RWPE2 (cell line): ENCODE results near the gene EYA2.

Experiments used
- ATAC-seq: fragments of 200-7000 bp; cut with Tn5 transposase; 3 replicates; pipeline ENCODE4 v1.9.1; 2021; ENCODE audit warnings: low read depth
- DNase-seq: peaks from one replicate; pipeline ENCODE4 v3.0.0-alpha.2; 2020; ENCODE audit warnings: low spot score
- H3K27ac ChIP-seq: fragments of 450-650 bp; 2 replicates; pipeline ENCODE4 v1.5.1; 2017; ENCODE audit warnings: mild to moderate bottlenecking; ENCODE audit not compliant: poor library complexity, severe bottlenecking
- H3K27me3 ChIP-seq: fragments of 250-450 bp; sonication (Bioruptor Pico); 2 replicates; pipeline ENCODE4 v1.5.1; 2021; ENCODE audit warnings: mild to moderate bottlenecking, moderate library complexity; ENCODE audit not compliant: insufficient read depth, poor library complexity, severe bottlenecking
- H3K36me3 ChIP-seq: fragments of 250-450 bp; sonication (Bioruptor Pico); 2 replicates; pipeline ENCODE4 v1.5.1; 2020; ENCODE audit warnings: low read depth, mild to moderate bottlenecking, moderate library complexity
- H3K4me1 ChIP-seq: fragments of 250-450 bp; sonication (Bioruptor Pico); 2 replicates; pipeline ENCODE4 v1.5.1; 2021; ENCODE audit warnings: mild to moderate bottlenecking, moderate library complexity; ENCODE audit not compliant: insufficient read depth, poor library complexity, severe bottlenecking
- H3K4me3 ChIP-seq: fragments of 250-450 bp; sonication (Bioruptor Pico); 2 replicates; pipeline ENCODE4 v1.5.1; 2021; ENCODE audit warnings: mild to moderate bottlenecking, moderate library complexity; ENCODE audit not compliant: severe bottlenecking
- H3K9me3 ChIP-seq: fragments of 250-450 bp; sonication (Bioruptor Pico); 2 replicates; pipeline ENCODE4 v1.5.1; 2021; ENCODE audit warnings: mild to moderate bottlenecking, moderate library complexity; ENCODE audit not compliant: severe bottlenecking
- TF ChIP-seq, protein P1 (sequence below): fragments of 450-650 bp; IDR thresholded peaks from one replicate; pipeline ENCODE4 v1.5.1; 2017; ENCODE audit warnings: mild to moderate bottlenecking, moderate library complexity; ENCODE audit not compliant: poor library complexity, severe bottlenecking

The EYA2 gene

DNA sequence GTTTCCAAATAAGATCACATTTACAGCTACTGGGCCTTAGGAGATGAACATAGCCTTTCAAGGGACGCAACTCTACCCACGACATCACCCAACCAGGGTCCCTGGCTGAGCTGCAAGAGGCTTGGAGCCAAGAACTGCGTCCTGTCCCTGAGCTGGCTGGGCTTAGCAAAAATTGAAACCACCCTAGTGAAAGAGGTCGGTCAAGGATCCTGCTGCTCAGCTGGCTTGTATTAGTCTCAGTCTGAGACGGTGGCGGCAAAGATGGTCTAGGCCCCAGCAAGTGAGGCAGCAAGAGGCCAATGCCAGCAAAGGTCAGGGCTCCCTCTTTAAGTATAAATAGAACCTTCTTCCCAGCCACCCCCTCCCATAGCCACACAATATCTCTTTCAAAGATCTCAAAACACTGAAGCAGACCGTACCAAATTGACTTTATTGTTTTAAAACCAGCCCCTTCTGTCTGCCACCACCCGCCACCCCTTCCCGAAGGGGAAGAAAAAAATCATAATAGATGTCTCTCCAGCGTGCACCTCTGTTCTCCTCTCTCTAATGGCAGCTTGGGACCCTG is 140.5 kb downstream of the EYA2 start:
- Histone ChIP-seq H3K27ac (no peak overlapping the region), H3K9me3 (no peaks in the 10 kb centered on the region), H3K4me1 (no peaks in the 10 kb centered on the region), H3K4me3 (no peak overlapping the region), H3K36me3 (no peaks in the 10 kb centered on the region), H3K27me3 (no peaks in the 10 kb centered on the region)
- DNase-seq (no peak), ATAC-seq (no peak)
- TF ChIP-seq, protein P1, sequence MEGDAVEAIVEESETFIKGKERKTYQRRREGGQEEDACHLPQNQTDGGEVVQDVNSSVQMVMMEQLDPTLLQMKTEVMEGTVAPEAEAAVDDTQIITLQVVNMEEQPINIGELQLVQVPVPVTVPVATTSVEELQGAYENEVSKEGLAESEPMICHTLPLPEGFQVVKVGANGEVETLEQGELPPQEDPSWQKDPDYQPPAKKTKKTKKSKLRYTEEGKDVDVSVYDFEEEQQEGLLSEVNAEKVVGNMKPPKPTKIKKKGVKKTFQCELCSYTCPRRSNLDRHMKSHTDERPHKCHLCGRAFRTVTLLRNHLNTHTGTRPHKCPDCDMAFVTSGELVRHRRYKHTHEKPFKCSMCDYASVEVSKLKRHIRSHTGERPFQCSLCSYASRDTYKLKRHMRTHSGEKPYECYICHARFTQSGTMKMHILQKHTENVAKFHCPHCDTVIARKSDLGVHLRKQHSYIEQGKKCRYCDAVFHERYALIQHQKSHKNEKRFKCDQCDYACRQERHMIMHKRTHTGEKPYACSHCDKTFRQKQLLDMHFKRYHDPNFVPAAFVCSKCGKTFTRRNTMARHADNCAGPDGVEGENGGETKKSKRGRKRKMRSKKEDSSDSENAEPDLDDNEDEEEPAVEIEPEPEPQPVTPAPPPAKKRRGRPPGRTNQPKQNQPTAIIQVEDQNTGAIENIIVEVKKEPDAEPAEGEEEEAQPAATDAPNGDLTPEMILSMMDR, result no peak

DNA sequence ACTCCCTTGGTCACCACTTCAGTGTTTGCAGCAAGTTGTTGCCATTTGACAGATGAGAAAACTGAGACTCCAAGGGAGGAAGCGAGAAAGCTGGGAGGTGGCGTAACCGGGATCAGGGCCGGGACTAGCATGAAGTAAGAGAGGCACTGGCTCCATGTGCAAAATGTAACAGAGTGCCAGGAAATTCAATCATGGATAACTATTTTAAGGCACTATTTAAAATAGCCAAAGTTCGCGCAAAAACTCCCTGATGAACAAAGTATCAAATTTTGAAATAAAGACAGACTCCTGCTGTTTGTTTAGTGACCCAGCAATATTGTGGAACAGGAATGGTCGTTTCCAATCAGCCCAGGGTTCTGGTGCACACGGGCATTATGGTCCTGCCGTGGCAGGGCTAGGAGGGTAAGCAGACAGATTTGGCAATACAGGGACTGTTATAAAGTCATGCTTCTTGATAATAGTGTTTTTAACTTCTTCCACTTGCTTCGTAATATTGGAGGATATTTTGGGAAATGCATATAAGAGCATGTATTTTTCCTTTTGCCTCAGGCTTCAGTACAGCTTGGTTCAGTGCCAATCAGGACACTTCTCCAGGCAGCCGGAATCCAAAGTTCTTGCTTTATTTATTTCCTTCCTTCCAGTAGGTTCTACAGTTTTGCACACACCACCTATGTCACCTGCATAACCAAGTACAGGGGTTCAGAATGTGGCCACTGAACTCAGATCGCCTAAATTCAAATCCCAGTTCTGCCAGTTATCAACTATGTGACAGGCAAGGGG is 141.6 kb downstream of the EYA2 start:
- H3K4me1 ChIP-seq, result no peaks in the 10 kb centered on the region

DNA sequence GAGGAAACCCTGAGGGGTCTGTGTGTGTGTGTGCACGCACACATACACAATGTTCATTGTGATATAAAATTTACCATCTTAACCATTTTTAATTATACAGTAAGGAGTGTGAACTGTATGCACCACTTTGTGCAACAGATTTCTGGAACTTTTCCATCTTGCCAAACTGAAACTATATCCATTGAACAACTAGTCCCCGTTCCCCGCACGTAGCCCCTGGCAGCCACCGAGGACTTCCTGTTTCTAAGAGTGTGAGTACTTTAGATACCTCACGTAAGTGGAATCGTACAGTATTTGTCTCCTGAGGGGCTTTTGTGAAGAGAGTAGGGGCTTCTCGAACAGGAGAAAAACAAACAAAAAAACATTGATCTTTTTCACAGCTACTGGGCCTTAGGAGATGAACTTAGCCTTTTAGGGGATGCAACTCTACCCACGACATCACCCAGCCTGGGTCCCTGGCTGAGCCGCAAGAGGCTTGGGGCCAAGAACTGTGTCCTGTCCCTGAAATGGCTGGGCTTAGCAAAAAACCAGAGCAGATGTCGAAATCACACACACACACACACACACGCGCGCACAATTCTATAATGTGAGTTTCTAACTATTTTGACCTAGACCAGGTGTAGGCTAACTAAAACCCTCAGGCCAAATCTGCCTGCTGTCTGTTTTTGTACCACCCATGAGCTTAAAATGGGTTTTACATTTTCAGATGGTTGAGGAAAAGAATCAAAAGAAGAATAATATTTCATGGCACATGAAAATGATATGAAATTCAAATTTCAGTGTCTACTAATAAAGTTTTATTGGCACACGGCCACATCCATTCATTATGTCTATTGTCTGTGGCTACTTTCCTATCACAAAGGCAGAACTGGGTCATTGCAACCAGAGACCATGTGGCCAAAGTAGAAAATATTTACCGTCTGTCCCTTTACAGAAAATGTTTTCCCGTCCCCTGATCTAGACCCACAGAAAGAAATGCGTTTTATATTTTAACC is 144.2 kb downstream of the EYA2 start:
- Histone ChIP-seq H3K4me3 (no peak overlapping the region), H3K9me3 (no peaks in the 10 kb centered on the region), H3K4me1 (no peaks in the 10 kb centered on the region), H3K36me3 (no peaks in the 10 kb centered on the region), H3K27me3 (no peaks in the 10 kb centered on the region), H3K27ac (no peak overlapping the region)
- TF ChIP-seq, protein P1, result no peak
- DNase-seq (no peak), ATAC-seq (no peak)

More for the DNA sequence above, 141.6 kb downstream of the EYA2 start:
- TF ChIP-seq, protein P1, result no peak
- DNase-seq (no peak), ATAC-seq (no peak)
- Histone ChIP-seq H3K9me3 (no peaks in the 10 kb centered on the region), H3K36me3 (no peaks in the 10 kb centered on the region), H3K4me3 (no peak overlapping the region), H3K27me3 (no peaks in the 10 kb centered on the region), H3K27ac (no peak overlapping the region)

DNA sequence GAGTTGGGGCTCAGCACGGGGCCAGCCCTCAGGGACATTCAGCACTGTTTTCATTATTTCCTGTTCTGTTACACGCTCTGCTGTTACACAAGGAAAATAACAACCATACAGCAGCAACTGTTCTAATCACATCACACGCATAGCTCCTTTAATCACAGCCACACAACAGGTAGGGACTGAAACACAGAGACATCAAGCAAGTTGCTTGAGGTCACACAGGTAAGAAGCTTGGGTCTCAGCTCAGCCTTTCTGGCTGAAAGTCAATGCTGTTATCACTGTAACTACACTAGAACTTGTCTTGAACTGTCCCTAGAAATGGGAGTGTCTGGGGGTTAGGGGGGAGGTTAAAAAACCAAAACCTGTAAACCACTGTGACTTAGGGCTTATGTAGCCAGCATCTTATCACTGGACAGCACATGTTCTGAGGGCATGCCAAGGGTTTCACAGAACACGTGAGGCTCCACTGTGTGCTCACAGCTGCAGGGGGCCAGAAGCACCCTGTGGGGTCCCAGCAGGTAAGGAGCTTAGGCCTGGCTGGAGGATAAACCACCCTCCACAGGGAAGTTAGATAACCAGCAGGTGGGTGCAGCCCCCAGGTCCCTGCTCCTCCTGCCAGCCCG is 146.0 kb downstream of the EYA2 start:
- no peak for DNase-seq
- TF ChIP-seq, protein P1, result no peak
- Histone ChIP-seq H3K9me3 (no peaks in the 10 kb centered on the region), H3K27me3 (no peaks in the 10 kb centered on the region), H3K36me3 (no peaks in the 10 kb centered on the region), H3K4me1 (no peaks in the 10 kb centered on the region), H3K4me3 (no peak overlapping the region), H3K27ac (no peak overlapping the region)
- no peak for ATAC-seq
